Measurements from ENCODE around the gene TELO2.

DNA sequence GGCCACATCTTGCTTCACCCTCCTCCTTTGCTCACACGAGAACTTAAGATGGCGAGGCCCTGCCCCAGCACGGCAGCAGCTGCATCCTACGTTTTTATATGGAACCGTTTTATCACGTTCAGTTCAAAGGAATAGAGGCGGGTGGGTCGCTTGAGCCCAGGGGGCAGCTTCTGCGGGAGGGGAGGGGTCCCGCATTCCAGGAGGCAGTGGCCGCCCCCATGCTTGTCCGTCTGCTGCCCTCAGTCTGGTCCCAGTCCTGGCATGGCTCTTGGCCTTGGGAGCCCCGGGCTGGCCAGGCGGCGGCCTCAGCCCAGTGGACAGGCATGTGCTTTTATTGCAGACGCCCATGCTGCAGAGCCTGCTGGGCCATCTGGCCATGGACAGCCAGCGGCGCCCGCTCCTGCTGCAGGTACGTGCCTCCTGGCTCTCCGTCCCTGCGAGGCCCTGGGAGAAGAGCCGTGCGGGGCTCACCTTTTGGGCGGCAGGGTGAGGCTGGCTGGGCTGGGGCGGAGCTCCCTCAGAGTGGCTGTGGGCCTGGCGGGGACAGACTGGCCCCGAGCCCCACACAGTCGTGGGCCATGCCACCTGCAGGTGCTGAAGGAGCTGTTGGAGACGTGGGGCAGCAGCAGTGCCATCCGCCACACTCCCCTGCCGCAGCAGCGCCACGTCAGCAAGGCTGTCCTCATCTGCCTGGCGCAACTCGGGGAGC is 6.8 kb downstream of the TELO2 start:
- TF ChIP-seq, protein P1, sequence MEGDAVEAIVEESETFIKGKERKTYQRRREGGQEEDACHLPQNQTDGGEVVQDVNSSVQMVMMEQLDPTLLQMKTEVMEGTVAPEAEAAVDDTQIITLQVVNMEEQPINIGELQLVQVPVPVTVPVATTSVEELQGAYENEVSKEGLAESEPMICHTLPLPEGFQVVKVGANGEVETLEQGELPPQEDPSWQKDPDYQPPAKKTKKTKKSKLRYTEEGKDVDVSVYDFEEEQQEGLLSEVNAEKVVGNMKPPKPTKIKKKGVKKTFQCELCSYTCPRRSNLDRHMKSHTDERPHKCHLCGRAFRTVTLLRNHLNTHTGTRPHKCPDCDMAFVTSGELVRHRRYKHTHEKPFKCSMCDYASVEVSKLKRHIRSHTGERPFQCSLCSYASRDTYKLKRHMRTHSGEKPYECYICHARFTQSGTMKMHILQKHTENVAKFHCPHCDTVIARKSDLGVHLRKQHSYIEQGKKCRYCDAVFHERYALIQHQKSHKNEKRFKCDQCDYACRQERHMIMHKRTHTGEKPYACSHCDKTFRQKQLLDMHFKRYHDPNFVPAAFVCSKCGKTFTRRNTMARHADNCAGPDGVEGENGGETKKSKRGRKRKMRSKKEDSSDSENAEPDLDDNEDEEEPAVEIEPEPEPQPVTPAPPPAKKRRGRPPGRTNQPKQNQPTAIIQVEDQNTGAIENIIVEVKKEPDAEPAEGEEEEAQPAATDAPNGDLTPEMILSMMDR (IDR thresholded peaks at IDR 0.05; ENCODE audit: extremely low read depth in 1 of 2, insufficient read depth in 1 of 2, low read depth in 1 of 2, low read length in 2 of 2) = no peak
- TF ChIP-seq, protein P2, sequence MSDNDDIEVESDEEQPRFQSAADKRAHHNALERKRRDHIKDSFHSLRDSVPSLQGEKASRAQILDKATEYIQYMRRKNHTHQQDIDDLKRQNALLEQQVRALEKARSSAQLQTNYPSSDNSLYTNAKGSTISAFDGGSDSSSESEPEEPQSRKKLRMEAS (IDR thresholded peaks at IDR 0.05; ENCODE audit: insufficient read depth, insufficient read length) = no peak
- TF ChIP-seq POLR2AphosphoS5 (IDR thresholded peaks at IDR 0.05; ENCODE audit: insufficient read depth, low read depth, low read length) = no peak
- no peak for TF ChIP-seq JUN (IDR thresholded peaks at IDR 0.05; ENCODE audit: borderline replicate concordance, insufficient read depth, insufficient read length, low read depth)
- no peak for TF ChIP-seq MYC (IDR thresholded peaks at IDR 0.05; ENCODE audit: low read depth, low read length)

Measured in endothelial cell of umbilical vein (primary cell).